Measurements from ENCODE around the gene IZUMO1. TPM values are rescaled to one million over a fixed set of nuclear protein-coding genes. Genes with fewer than 3 reads are reported as not detected.
A peak's percentile ranks its signal among the peaks of the same experiment; 100 is the strongest.

Gene IZUMO1
- total and polyA plus RNA-seq, 2 of the 13 experiments (the other 11 are each of a cell fraction or from before 2014, with no cell fraction given): 0.07 to 0.22 TPM

DNA sequence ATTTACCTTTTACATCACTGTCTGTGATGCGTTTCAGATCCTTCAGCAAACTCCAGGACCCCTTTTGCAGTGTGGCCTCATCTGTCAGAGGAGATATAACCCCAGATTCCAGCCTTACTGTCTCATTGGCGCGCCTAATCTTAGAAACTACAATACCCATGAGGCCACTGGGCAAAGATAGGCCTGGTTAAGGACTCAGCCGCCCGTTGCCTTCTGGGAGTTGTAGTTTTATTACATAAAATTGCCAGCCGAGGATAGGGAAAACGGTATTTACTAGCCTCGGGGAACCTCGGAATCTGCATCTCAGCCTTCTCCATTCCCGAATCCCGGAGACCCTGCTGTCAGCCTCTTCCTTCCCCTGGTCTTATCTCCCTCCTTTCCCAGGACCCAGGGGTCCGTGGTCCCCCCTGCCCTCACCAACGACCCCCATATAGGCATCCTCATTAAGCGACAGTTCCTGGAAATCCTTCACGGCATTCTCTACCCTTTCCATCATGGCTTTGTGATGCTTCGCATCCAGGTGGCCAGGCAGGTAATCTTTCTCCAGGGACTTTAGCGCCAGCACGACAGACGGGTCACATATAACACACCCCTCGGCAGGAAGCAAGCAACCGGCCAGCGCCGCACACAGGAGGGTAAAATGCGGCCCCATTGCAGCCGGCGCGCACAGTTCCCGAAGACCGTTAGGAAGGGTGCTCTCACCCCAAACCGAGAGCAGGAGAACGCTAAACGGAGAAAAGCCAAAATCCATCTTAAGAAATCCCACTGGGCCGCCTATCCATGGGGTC lies 1.3 kb downstream of the IZUMO1 start (continued):
- TF ChIP-seq ZFY (CRISPR knock-in tag; IDR thresholded peaks at IDR 0.05): peak; percentile 69
- TF ChIP-seq ZNF790 (CRISPR knock-in tag; IDR thresholded peaks at IDR 0.05; ENCODE audit: borderline replicate concordance): no peak
- TF ChIP-seq, protein P1, sequence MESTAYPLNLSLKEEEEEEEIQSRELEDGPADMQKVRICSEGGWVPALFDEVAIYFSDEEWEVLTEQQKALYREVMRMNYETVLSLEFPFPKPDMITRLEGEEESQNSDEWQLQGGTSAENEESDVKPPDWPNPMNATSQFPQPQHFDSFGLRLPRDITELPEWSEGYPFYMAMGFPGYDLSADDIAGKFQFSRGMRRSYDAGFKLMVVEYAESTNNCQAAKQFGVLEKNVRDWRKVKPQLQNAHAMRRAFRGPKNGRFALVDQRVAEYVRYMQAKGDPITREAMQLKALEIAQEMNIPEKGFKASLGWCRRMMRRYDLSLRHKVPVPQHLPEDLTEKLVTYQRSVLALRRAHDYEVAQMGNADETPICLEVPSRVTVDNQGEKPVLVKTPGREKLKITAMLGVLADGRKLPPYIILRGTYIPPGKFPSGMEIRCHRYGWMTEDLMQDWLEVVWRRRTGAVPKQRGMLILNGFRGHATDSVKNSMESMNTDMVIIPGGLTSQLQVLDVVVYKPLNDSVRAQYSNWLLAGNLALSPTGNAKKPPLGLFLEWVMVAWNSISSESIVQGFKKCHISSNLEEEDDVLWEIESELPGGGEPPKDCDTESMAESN (CRISPR knock-in tag; conservative IDR thresholded peaks at IDR 0.05): no peak
- 0 out of 2 replicates have a peak, but pooled peaks have one; percentile 77 for TF ChIP-seq TBP (CRISPR knock-in tag; IDR thresholded peaks at IDR 0.05)
- no peak for TF ChIP-seq ZNF432 (CRISPR knock-in tag; IDR thresholded peaks at IDR 0.05; ENCODE audit: borderline replicate concordance)
- peak; percentile 74 for TF ChIP-seq TBL1XR1 (IDR thresholded peaks at IDR 0.05; ENCODE audit: borderline replicate concordance, low read length, partially characterized antibody)
- no peak for TF ChIP-seq RARG (CRISPR knock-in tag; IDR thresholded peaks at IDR 0.05; ENCODE audit: low read depth)
- no peak for TF ChIP-seq ZNF234 (CRISPR knock-in tag; conservative IDR thresholded peaks at IDR 0.05)
- TF ChIP-seq ZNF274 (CRISPR knock-in tag; IDR thresholded peaks at IDR 0.05): no peak
- no peak for TF ChIP-seq KLF12 (CRISPR knock-in tag; IDR thresholded peaks at IDR 0.05; ENCODE audit: borderline replicate concordance)
- TF ChIP-seq, protein P2, sequence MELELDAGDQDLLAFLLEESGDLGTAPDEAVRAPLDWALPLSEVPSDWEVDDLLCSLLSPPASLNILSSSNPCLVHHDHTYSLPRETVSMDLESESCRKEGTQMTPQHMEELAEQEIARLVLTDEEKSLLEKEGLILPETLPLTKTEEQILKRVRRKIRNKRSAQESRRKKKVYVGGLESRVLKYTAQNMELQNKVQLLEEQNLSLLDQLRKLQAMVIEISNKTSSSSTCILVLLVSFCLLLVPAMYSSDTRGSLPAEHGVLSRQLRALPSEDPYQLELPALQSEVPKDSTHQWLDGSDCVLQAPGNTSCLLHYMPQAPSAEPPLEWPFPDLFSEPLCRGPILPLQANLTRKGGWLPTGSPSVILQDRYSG (CRISPR knock-in tag; IDR thresholded peaks at IDR 0.05): no peak
- no peak for TF ChIP-seq SIX1 (CRISPR knock-in tag; IDR thresholded peaks at IDR 0.05; ENCODE audit: borderline replicate concordance)
- no peak for TF ChIP-seq MTA3 (CRISPR knock-in tag; IDR thresholded peaks at IDR 0.05)
- TF ChIP-seq, protein P3, sequence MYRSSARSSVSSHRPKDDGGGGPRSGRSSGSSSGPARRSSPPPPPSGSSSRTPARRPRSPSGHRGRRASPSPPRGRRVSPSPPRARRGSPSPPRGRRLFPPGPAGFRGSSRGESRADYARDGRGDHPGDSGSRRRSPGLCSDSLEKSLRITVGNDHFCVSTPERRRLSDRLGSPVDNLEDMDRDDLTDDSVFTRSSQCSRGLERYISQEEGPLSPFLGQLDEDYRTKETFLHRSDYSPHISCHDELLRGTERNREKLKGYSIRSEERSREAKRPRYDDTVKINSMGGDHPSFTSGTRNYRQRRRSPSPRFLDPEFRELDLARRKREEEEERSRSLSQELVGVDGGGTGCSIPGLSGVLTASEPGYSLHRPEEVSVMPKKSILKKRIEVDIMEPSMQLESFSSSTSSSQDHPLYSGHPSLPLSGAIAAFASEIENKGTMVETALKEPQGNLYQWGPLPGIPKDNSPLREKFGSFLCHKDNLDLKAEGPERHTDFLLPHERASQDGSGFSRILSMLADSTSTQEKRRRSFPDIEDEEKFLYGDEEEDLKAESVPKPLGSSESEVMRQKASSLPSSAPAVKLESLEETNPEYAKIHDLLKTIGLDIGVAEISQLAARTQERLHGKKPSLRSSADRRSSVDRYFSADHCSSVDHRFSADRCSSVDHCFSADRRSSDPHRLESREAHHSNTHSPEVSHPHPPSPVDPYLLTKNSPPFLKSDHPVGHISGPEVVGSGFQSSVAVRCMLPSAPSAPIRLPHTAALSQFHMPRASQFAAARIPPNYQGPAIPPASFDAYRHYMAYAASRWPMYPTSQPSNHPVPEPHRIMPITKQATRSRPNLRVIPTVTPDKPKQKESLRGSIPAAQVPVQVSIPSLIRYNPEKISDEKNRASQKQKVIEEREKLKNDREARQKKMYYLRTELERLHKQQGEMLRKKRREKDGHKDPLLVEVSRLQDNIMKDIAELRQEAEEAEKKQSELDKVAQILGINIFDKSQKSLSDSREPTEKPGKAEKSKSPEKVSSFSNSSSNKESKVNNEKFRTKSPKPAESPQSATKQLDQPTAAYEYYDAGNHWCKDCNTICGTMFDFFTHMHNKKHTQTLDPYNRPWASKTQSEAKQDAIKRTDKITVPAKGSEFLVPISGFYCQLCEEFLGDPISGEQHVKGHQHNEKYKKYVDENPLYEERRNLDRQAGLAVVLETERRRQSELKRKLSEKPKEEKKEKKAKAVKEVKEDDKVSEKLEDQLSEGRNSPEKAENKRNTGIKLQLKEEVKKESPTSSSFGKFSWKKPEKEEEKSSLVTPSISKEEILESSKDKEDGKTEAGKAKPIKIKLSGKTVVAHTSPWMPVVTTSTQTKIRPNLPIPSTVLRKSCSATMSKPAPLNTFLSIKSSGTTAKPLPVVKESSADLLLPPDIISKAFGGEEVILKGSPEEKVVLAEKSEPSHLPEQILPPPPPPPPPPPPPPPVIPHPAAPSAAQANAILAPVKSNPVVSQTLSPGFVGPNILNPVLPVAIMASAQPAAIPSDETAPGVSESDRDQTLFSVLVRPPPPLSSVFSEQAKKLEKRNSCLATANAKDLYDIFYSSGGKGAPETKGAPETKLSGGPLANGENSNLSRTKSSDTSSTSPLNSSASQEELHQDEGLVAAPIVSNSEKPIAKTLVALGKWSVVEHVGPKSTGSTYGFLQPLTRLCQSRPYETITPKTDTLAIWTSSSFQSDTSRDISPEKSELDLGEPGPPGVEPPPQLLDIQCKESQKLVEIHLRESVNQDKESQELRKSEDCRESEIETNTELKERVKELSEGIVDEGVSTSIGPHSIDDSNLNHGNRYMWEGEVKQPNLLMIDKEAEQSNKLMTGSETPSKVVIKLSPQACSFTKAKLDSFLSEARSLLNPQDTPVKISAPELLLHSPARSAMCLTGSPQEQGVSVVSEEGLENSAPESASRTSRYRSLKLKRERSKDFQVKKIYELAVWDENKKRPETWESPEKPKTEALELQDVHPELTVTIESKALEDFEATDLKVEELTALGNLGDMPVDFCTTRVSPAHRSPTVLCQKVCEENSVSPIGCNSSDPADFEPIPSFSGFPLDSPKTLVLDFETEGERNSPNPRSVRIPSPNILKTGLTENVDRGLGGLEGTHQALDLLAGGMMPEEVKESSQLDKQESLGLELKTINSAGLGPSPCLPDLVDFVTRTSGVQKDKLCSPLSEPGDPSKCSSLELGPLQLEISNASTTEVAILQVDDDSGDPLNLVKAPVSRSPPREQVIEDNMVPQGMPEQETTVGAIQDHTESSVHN (CRISPR knock-in tag; IDR thresholded peaks at IDR 0.05): no peak
- TF ChIP-seq GABPB1 (CRISPR knock-in tag; IDR thresholded peaks at IDR 0.05): peak; percentile 49; the same call in 1 of the 2 replicates
- TF ChIP-seq GLI4 (CRISPR knock-in tag; IDR thresholded peaks at IDR 0.05; ENCODE audit: borderline replicate concordance): no peak
- no peak for TF ChIP-seq GPN1 (CRISPR knock-in tag; IDR thresholded peaks at IDR 0.05; ENCODE audit: borderline replicate concordance)
- TF ChIP-seq, protein P4, sequence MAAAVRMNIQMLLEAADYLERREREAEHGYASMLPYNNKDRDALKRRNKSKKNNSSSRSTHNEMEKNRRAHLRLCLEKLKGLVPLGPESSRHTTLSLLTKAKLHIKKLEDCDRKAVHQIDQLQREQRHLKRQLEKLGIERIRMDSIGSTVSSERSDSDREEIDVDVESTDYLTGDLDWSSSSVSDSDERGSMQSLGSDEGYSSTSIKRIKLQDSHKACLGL (CRISPR knock-in tag; IDR thresholded peaks at IDR 0.05): no peak

Data from HepG2 (cell line).